WERI-Rb-1 (cell line): ENCODE measurements around the gene SMIM30.

Source experiments
- DNase-seq: peaks from one replicate; pipeline ENCODE4 v3.0.0-alpha.2; 2020
- H3K27ac ChIP-seq: fragments of 250-450 bp; sonication (Bioruptor Pico); 2 replicates; pipeline ENCODE4 v1.5.1; 2020; ENCODE audit warnings: mild to moderate bottlenecking, moderate library complexity
- H3K27me3 ChIP-seq: fragments of 250-450 bp; sonication (Bioruptor Pico); 2 replicates; pipeline ENCODE4 v1.5.1; 2021; ENCODE audit warnings: mild to moderate bottlenecking, low read depth, moderate library complexity; ENCODE audit not compliant: insufficient read depth, severe bottlenecking
- H3K36me3 ChIP-seq: fragments of 250-450 bp; sonication (Bioruptor Pico); 2 replicates; pipeline ENCODE4 v1.5.1; 2020; ENCODE audit warnings: mild to moderate bottlenecking, moderate library complexity
- H3K4me3 ChIP-seq: 2 replicates; pipeline ENCODE4 v1.5.1; 2011; ENCODE audit warnings: low read depth, mild to moderate bottlenecking, control low read depth, low read length
- H3K9me3 ChIP-seq: fragments of 250-450 bp; sonication (Bioruptor Pico); 2 replicates; pipeline ENCODE4 v1.5.1; 2021; ENCODE audit warnings: mild to moderate bottlenecking, moderate library complexity; ENCODE audit not compliant: severe bottlenecking
- TF ChIP-seq, protein P1 (sequence below): IDR thresholded peaks from 2 replicates; pipeline ENCODE4 v1.5.1; 2011; ENCODE audit warnings: low read depth, mild to moderate bottlenecking, control low read depth, inconsistent platforms, low read length

SMIM30 gene

DNA sequence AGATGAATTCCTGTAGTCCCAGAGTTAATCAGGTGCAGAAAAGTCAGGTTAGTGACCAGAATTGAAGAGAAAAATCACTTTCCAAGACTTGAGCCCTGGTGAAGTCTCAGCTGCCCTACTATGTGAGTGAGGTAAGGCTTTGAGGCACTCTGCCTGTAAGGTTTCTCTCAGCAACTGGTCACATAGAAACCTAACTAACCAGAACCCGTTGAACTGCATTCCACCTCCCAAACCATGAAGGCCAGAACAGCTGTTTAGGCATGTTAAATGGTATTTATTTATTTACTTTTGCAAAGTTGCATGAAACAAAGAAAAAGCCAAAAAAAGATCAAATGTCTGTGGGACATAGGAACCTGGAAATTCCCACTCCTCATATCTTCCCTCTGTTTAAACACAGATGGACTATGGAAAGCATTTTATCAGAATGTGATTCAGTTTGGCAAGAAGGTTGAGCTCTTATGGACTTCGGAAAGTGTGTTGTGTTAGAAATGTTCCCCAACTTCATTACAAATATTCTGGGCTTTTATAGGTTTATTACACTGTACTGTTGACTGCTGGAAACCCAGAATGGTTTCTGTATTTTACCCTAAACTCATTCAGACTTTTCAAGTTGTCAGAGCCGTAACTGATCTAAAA lies 19.0 kb downstream of the SMIM30 start:
- TF ChIP-seq, protein P1, sequence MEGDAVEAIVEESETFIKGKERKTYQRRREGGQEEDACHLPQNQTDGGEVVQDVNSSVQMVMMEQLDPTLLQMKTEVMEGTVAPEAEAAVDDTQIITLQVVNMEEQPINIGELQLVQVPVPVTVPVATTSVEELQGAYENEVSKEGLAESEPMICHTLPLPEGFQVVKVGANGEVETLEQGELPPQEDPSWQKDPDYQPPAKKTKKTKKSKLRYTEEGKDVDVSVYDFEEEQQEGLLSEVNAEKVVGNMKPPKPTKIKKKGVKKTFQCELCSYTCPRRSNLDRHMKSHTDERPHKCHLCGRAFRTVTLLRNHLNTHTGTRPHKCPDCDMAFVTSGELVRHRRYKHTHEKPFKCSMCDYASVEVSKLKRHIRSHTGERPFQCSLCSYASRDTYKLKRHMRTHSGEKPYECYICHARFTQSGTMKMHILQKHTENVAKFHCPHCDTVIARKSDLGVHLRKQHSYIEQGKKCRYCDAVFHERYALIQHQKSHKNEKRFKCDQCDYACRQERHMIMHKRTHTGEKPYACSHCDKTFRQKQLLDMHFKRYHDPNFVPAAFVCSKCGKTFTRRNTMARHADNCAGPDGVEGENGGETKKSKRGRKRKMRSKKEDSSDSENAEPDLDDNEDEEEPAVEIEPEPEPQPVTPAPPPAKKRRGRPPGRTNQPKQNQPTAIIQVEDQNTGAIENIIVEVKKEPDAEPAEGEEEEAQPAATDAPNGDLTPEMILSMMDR = no peak
- Histone ChIP-seq H3K27ac (no peak overlapping the region), H3K27me3 (no peaks in the 10 kb centered on the region), H3K36me3 (no peaks in the 10 kb centered on the region), H3K9me3 (no peaks in the 10 kb centered on the region), H3K4me3 (no peak overlapping the region)
- DNase-seq = no peak

- Histone ChIP-seq H3K9me3 (no peaks in the 10 kb centered on the region), H3K27ac (no peak overlapping the region), H3K4me3 (no peak overlapping the region), H3K27me3 (no peaks in the 10 kb centered on the region), H3K36me3 (no peaks in the 10 kb centered on the region)
- TF ChIP-seq, protein P1 = no peak
- DNase-seq = peak; percentile 12
These were observed 23.7 kb downstream of the SMIM30 start for GRCh38 chr7:113094517-113095249.

DNA sequence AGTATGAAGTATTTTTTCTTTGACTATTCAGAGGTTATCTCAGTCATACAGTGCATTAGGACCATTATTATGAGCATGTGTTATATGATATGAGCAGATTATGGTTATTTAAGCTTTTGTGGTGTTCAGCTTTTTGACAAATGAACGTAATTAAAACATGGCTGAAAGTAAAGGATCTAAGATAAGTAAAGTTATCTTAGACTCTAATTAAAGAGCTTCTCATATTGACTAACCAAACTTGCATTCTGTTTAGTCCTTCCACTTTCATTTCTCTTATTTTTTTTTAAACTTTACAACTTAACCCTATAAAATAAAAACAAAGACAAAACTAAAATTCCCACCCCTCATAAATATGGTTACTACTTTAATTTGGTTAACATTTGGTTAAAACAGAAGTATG lies 24.8 kb downstream of the SMIM30 start:
- no peaks in the 10 kb centered on the region for H3K27me3 ChIP-seq
- H3K36me3 ChIP-seq = no peaks in the 10 kb centered on the region
- H3K27ac ChIP-seq = no peak overlapping the region
- H3K4me3 ChIP-seq = no peak overlapping the region
- TF ChIP-seq, protein P1 = no peak
- DNase-seq = no peak
- no peaks in the 10 kb centered on the region for H3K9me3 ChIP-seq

- H3K27ac ChIP-seq = no peak overlapping the region
- TF ChIP-seq, protein P1 = no peak
These were observed 25.6 kb downstream of the SMIM30 start for GRCh38 chr7:113092762-113093161.

DNA sequence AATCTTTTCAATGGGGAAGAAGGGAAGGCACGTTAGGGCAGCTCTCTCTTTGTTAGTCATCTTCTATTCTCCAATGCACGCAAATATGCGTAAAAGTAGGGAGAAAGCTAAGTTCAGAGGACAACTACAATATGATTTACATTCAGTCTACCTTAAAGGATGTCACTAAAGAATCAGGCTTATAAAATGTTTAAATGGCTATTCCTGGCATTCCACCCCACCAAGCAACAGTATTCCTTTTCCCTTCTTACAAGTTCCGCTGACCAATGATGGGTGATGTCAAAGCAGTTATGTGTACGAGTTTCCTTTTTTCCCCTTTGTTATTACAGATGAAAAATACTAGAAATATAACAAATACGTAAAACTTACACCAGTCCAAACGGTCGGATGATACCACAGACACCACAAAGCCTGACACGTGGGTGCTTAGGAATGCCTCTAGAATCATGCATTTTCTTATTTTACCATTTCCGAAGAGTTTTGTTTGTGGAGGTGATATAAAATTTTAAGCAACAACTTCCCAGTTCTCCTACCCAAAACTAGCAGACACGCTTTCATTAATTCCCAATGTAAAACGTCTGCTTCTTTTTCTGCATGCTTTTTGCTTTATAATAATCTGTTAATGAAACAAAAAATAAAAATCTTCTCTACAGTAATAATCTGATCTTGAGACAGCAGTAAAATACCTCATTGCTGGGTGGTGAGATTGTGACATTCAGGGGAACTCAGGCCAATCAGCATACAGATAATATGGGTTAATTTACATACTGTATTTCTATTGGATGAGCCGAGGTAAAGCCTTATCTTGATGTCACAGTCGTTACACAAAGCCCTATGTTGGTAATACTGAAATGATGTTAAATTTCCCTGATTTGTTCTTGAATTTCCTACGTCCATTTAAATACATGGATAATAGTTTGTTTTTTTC lies 31.0 kb downstream of the SMIM30 start:
- H3K9me3 ChIP-seq = no peaks in the 10 kb centered on the region
- H3K27ac ChIP-seq = no peak overlapping the region
- H3K4me3 ChIP-seq = no peak overlapping the region
- no peaks in the 10 kb centered on the region for H3K27me3 ChIP-seq
- TF ChIP-seq, protein P1 = no peak
- H3K36me3 ChIP-seq = no peaks in the 10 kb centered on the region
- DNase-seq = no peak

More at GRCh38 chr7:113092762-113093161, 25.6 kb downstream of the SMIM30 start:
- Histone ChIP-seq H3K27me3 (no peaks in the 10 kb centered on the region), H3K4me3 (no peak overlapping the region), H3K36me3 (no peaks in the 10 kb centered on the region), H3K9me3 (no peaks in the 10 kb centered on the region)
- no peak for DNase-seq
